Caco-2 (cell line): ENCODE data around the gene ACOX3. TPM values are rescaled to one million over a fixed set of nuclear protein-coding genes. Genes with fewer than 3 reads are reported as not detected.

ENCODE experiments used
- BruUV-seq: library from RNA; stranded (reverse); fragments of 400-500 nt; replicated peaks from 2 replicates; lab custom pipeline; 2021; lab: Mats Ljungman, UMichigan
- CTCF ChIA-PET: fragments of 300-600 bp; sonication (Branson Sonifier 250); formaldehyde crosslinking; loops from one replicate; lab custom pipeline; 2022; ENCODE audit warnings: antibody characterized with exemption; lab: Charles Lee
- POLR2A ChIA-PET: fragments of 300-600 bp; sonication (Branson Sonifier 250); formaldehyde crosslinking; loops from one replicate; lab custom pipeline; 2022; ENCODE audit warnings: antibody characterized with exemption; lab: Charles Lee
- DNase-seq, 2 experiments: peaks; one replicate each; pipeline versions ENCODE4 v3.0.0 to v3.0.0-alpha.2; 2020 to 2022
- H3K27me3 ChIP-seq: replicated peaks from 2 replicates; pipeline ENCODE4 v1.6.0; 2011; ENCODE audit warnings: low read length; ENCODE audit not compliant: control insufficient read depth, insufficient read depth
- H3K36me3 ChIP-seq: 2 replicates; pipeline ENCODE4 v1.5.1; 2011; ENCODE audit warnings: low read length; ENCODE audit not compliant: control insufficient read depth, insufficient read depth
- H3K4me1 ChIP-seq: fragments of 250-450 bp; sonication (Bioruptor Pico); 2 replicates; pipeline ENCODE4 v1.5.1; 2020; ENCODE audit warnings: mild to moderate bottlenecking
- H3K4me3 ChIP-seq: 2 replicates; pipeline ENCODE4 v1.5.1; 2011; ENCODE audit warnings: low read depth, mild to moderate bottlenecking, control low read depth, low read length
- H3K9me3 ChIP-seq: fragments of 250-450 bp; sonication (Bioruptor Pico); 2 replicates; pipeline ENCODE4 v1.5.1; 2020; ENCODE audit warnings: mild to moderate bottlenecking, moderate library complexity
- H3K27ac Mint-ChIP-seq: one replicate; pipeline ENCODE4 v1.8.0; 2022; ENCODE audit warnings: mixed read lengths; ENCODE audit not compliant: unreplicated experiment
- H3K27me3 Mint-ChIP-seq: one replicate; pipeline ENCODE4 v1.8.0; 2022; ENCODE audit warnings: mixed read lengths; ENCODE audit not compliant: insufficient read depth, unreplicated experiment
- H3K36me3 Mint-ChIP-seq: one replicate; pipeline ENCODE4 v1.8.0; 2022; ENCODE audit warnings: mild to moderate bottlenecking, mixed read lengths; ENCODE audit not compliant: insufficient read depth, unreplicated experiment
- H3K4me1 Mint-ChIP-seq: one replicate; pipeline ENCODE4 v1.8.0; 2022; ENCODE audit warnings: low read depth, mixed read lengths; ENCODE audit not compliant: unreplicated experiment
- H3K4me3 Mint-ChIP-seq: one replicate; pipeline ENCODE4 v1.8.0; 2022; ENCODE audit warnings: mild to moderate bottlenecking, moderate library complexity, mixed read lengths; ENCODE audit not compliant: unreplicated experiment
- H3K9me3 Mint-ChIP-seq: one replicate; pipeline ENCODE4 v1.8.0; 2022; ENCODE audit warnings: mixed read lengths; ENCODE audit not compliant: unreplicated experiment
- intact Hi-C: fragments of 100-400 bp; cut with micrococcal nuclease; formaldehyde crosslinking; loops from one replicate; pipeline ENCODE4 v1.10.0; 2022; ENCODE audit not compliant: unreplicated experiment
- total RNA-seq: library from RNA; stranded (reverse); gene quantifications from 2 replicates; pipeline ENCODE4 v1.2.3, GENCODE V29; 2022
- TF ChIP-seq, protein P1 (sequence below), 2 experiments: fragments of 200-600 bp in 1 of 2; IDR thresholded peaks; 1 replicate in 1 of 2; 2 replicates in 1 of 2; pipeline versions ENCODE4 v1.5.1 to v1.8.0; 2011 to 2022; ENCODE audit warnings: antibody characterized with exemption in 1 of 2, control low read depth in 1 of 2, inconsistent platforms in 1 of 2, low read depth in 1 of 2, low read length in 1 of 2, mild to moderate bottlenecking in 1 of 2, moderate library complexity in 1 of 2; ENCODE audit not compliant: insufficient read depth in 1 of 2, severe bottlenecking in 1 of 2, unreplicated experiment in 1 of 2

Gene ACOX3
- total RNA-seq, 1 experiment from 2014 or later = 11.5 TPM

- no peaks in the 10 kb centered on the region for H3K4me1 ChIP-seq
- BruUV-seq = no TSS peak
- intact Hi-C loops = no loop called here
- Mint-ChIP-seq H3K4me3 (no peak overlapping the region), H3K4me1 (no peaks in the 10 kb centered on the region), H3K36me3 (no peaks in the 10 kb centered on the region), H3K27ac (no peak overlapping the region), H3K27me3 (no peaks in the 10 kb centered on the region), H3K9me3 (no peaks in the 10 kb centered on the region)
- TF ChIP-seq, protein P1, sequence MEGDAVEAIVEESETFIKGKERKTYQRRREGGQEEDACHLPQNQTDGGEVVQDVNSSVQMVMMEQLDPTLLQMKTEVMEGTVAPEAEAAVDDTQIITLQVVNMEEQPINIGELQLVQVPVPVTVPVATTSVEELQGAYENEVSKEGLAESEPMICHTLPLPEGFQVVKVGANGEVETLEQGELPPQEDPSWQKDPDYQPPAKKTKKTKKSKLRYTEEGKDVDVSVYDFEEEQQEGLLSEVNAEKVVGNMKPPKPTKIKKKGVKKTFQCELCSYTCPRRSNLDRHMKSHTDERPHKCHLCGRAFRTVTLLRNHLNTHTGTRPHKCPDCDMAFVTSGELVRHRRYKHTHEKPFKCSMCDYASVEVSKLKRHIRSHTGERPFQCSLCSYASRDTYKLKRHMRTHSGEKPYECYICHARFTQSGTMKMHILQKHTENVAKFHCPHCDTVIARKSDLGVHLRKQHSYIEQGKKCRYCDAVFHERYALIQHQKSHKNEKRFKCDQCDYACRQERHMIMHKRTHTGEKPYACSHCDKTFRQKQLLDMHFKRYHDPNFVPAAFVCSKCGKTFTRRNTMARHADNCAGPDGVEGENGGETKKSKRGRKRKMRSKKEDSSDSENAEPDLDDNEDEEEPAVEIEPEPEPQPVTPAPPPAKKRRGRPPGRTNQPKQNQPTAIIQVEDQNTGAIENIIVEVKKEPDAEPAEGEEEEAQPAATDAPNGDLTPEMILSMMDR (IDR thresholded peaks at IDR 0.05; ENCODE audit: insufficient read depth in 1 of 2, low read depth in 1 of 2, low read length in 1 of 2, severe bottlenecking in 1 of 2, unreplicated experiment in 1 of 2) = no peak
- POLR2A ChIA-PET = no interaction called here
- no peaks in the 10 kb centered on the region for H3K27me3 ChIP-seq
- CTCF ChIA-PET = no interaction called here
- H3K9me3 ChIP-seq = no peaks in the 10 kb centered on the region
- DNase-seq = no peak
- H3K4me3 ChIP-seq = no peak overlapping the region
- H3K36me3 ChIP-seq = no peaks in the 10 kb centered on the region; the same call in 1 of the 2 replicates
These were observed 28.2 kb downstream of the ACOX3 start for GRCh38 chr4:8412288-8412687.

GRCh38 chr4:8411351-8412180 lies 29.0 kb downstream of the ACOX3 start:
- H3K4me3 ChIP-seq = no peak overlapping the region
- TF ChIP-seq, protein P1 (IDR thresholded peaks at IDR 0.05; ENCODE audit: insufficient read depth in 1 of 2, low read depth in 1 of 2, low read length in 1 of 2, severe bottlenecking in 1 of 2, unreplicated experiment in 1 of 2) = no peak
- H3K9me3 Mint-ChIP-seq = no peaks in the 10 kb centered on the region
- ChIA-PET POLR2A (interaction anchor here (1.4 kb wide), 1 partner anchor 17 kb away, joined by 3 read pairs; no protein-coding TSS in a partner anchor), CTCF (interaction anchor here (0.6 to 1.6 kb wide), 7 partner anchors 8 to 1453 kb away, joined by 3 to 13 read pairs (median 5); no protein-coding TSS in a partner anchor)
- no peak for DNase-seq
- H3K27me3 Mint-ChIP-seq = no peaks in the 10 kb centered on the region
- no peaks in the 10 kb centered on the region for H3K36me3 Mint-ChIP-seq
- BruUV-seq = no TSS peak
- H3K4me3 Mint-ChIP-seq = no peak overlapping the region
- no peaks in the 10 kb centered on the region for H3K9me3 ChIP-seq
- intact Hi-C loops = no loop called here
- H3K4me1 Mint-ChIP-seq = no peaks in the 10 kb centered on the region
- no peaks in the 10 kb centered on the region for H3K27me3 ChIP-seq
- no peaks in the 10 kb centered on the region; the same call in 1 of the 2 replicates for H3K36me3 ChIP-seq
- H3K4me1 ChIP-seq = no peaks in the 10 kb centered on the region
- H3K27ac Mint-ChIP-seq = no peak overlapping the region

GRCh38 chr4:8410641-8411271 lies 29.8 kb downstream of the ACOX3 start:
- DNase-seq = peak; percentile 89 to 91
- no peaks in the 10 kb centered on the region for H3K27me3 Mint-ChIP-seq
- POLR2A ChIA-PET = interaction anchor here (1.4 kb wide), 1 partner anchor 18 kb away, joined by 3 read pairs; no protein-coding TSS in a partner anchor
- H3K9me3 Mint-ChIP-seq = no peaks in the 10 kb centered on the region
- H3K4me1 Mint-ChIP-seq = no peaks in the 10 kb centered on the region
- no peaks in the 10 kb centered on the region for H3K4me1 ChIP-seq
- H3K4me3 Mint-ChIP-seq = no peak overlapping the region
- intact Hi-C loops = loop anchor here (1.0 kb wide), 1 partner anchor 168 kb away; no protein-coding TSS in a partner anchor
- H3K36me3 Mint-ChIP-seq = no peaks in the 10 kb centered on the region
- H3K27me3 ChIP-seq = no peaks in the 10 kb centered on the region
- CTCF ChIA-PET = interaction anchor here (0.6 to 1.6 kb wide), 12 partner anchors 9 to 1452 kb away, joined by 3 to 13 read pairs (median 4); partner anchors contain the start of gene SH3TC1
- TF ChIP-seq, protein P1 (IDR thresholded peaks at IDR 0.05; ENCODE audit: insufficient read depth in 1 of 2, low read depth in 1 of 2, low read length in 1 of 2, severe bottlenecking in 1 of 2, unreplicated experiment in 1 of 2) = peak; percentile 36 to 41
- H3K4me3 ChIP-seq = no peak overlapping the region
- no peaks in the 10 kb centered on the region for H3K9me3 ChIP-seq
- no TSS peak for BruUV-seq
- no peak overlapping the region for H3K27ac Mint-ChIP-seq
- no peaks in the 10 kb centered on the region; the same call in 1 of the 2 replicates for H3K36me3 ChIP-seq
